ENCODE measurements around the gene NPEPPS.

Gene NPEPPS

DNA sequence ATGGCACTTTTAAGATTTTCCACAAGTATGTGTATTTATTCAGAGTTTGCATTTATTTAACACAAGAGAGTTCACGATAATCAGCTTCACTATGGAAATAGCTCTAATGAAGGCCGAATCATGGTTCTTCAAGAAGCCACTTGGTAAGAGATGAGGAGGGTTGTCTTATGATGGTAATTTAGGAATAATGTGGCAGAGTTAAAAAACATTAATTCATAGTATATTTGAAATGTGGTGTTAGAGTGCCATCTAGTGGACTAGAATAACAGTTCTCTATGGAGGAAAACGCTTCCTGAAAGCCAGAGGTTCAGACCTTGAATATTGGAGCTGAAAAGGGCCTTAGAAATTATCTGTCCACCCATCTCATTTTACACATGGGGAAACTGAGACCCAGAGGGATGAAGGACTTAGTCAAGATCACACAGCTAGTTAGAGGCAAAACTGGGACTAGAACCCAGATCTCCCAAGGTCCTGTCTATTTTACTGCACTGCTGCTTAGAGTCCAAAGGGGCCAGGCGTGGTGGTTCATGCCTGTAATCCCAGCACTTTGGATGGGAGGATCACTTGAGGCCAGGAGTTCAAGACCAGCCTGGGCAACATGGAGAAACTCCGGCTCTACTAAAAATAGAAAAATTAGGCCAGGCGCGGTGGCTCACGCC is 85.0 kb downstream of the NPEPPS start:
- no peaks in the 10 kb centered on the region for H3K27me3 ChIP-seq (ENCODE audit: insufficient read depth, low read depth, severe bottlenecking)
- peaks cover 87% of the 10 kb centered on the region for H3K36me3 ChIP-seq
- TF ChIP-seq, protein P1, sequence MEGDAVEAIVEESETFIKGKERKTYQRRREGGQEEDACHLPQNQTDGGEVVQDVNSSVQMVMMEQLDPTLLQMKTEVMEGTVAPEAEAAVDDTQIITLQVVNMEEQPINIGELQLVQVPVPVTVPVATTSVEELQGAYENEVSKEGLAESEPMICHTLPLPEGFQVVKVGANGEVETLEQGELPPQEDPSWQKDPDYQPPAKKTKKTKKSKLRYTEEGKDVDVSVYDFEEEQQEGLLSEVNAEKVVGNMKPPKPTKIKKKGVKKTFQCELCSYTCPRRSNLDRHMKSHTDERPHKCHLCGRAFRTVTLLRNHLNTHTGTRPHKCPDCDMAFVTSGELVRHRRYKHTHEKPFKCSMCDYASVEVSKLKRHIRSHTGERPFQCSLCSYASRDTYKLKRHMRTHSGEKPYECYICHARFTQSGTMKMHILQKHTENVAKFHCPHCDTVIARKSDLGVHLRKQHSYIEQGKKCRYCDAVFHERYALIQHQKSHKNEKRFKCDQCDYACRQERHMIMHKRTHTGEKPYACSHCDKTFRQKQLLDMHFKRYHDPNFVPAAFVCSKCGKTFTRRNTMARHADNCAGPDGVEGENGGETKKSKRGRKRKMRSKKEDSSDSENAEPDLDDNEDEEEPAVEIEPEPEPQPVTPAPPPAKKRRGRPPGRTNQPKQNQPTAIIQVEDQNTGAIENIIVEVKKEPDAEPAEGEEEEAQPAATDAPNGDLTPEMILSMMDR (IDR thresholded peaks at IDR 0.05; ENCODE audit: low read depth, low read length), result peak; percentile 38; the same call in 1 of the 2 replicates
- DNase-seq, result no peak
- no peak overlapping the region for H3K4me3 ChIP-seq (ENCODE audit: low read depth, low read length)
- H3K9me3 ChIP-seq (ENCODE audit: severe bottlenecking), result no peaks in the 10 kb centered on the region
- no peak overlapping the region for H3K27ac ChIP-seq

DNA sequence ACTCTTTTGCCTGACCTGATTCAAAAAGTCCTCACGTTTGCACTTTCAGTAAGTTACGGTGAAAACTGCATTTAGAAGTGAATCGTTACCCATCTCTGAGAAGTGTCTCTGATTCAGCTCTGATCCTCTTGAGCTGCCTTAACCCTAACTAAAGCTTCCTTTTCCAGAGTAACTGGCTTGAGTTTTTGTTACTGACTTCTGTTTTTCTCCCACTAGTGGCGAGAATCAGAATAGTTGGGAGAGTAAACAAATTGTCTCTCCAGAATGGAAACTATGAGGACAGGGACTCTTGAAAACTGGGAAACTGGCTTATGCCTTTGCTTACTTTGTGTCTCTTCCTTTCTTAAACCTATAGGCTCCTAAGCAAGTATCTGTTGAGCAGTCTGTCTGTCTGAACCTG is 87.5 kb downstream of the NPEPPS start:
- TF ChIP-seq, protein P1 (IDR thresholded peaks at IDR 0.05; ENCODE audit: low read depth, low read length), result no peak; the same call in 1 of the 2 replicates
- H3K4me3 ChIP-seq (ENCODE audit: low read depth, low read length), result no peak overlapping the region
- DNase-seq, result no peak
- H3K9me3 ChIP-seq (ENCODE audit: severe bottlenecking), result no peaks in the 10 kb centered on the region
- no peaks in the 10 kb centered on the region for H3K27me3 ChIP-seq (ENCODE audit: insufficient read depth, low read depth, severe bottlenecking)
- no peak overlapping the region for H3K27ac ChIP-seq
- peaks cover 82% of the 10 kb centered on the region for H3K36me3 ChIP-seq

DNA sequence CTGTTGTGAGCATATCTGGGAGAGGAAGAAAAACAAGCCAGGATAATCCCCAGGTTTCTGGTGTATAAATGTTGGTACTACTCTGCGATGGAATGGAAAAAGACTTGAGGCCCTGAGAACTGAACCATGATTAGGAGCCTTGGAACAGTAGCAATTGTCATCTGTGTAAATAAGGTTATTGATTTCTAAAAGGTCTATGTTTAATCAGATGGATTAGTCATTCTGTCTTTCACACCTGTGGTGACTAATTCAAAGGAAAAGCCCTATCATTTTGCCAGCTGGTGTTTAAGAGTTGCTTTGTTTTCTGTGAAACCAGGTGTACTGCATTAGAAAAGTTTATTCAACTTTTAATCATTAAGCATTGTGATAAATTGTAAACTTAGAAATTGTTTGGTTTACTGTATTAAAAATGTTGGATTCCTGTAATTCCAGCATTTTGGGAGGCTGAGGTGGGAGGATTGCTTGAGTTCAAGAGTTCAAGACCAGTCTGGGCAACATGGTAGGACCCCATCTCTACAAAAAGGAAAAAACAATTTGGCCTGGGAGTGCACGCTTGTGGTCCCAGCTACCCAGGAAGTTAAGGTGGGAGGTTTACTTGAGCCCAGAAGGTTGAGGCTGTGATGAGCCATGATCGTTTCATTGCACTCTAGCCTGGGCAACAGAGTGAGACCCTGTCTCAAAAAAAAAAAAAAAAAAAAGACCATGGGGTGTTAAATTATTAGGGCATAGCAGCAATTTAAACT is 89.8 kb downstream of the NPEPPS start:
- peaks cover 77% of the 10 kb centered on the region for H3K36me3 ChIP-seq
- no peaks in the 10 kb centered on the region for H3K27me3 ChIP-seq (ENCODE audit: insufficient read depth, low read depth, severe bottlenecking)
- H3K4me3 ChIP-seq (ENCODE audit: low read depth, low read length), result no peak overlapping the region
- no peaks in the 10 kb centered on the region for H3K9me3 ChIP-seq (ENCODE audit: severe bottlenecking)
- DNase-seq, result no peak
- H3K27ac ChIP-seq, result no peak overlapping the region
- TF ChIP-seq, protein P1 (IDR thresholded peaks at IDR 0.05; ENCODE audit: low read depth, low read length), result no peak

DNA sequence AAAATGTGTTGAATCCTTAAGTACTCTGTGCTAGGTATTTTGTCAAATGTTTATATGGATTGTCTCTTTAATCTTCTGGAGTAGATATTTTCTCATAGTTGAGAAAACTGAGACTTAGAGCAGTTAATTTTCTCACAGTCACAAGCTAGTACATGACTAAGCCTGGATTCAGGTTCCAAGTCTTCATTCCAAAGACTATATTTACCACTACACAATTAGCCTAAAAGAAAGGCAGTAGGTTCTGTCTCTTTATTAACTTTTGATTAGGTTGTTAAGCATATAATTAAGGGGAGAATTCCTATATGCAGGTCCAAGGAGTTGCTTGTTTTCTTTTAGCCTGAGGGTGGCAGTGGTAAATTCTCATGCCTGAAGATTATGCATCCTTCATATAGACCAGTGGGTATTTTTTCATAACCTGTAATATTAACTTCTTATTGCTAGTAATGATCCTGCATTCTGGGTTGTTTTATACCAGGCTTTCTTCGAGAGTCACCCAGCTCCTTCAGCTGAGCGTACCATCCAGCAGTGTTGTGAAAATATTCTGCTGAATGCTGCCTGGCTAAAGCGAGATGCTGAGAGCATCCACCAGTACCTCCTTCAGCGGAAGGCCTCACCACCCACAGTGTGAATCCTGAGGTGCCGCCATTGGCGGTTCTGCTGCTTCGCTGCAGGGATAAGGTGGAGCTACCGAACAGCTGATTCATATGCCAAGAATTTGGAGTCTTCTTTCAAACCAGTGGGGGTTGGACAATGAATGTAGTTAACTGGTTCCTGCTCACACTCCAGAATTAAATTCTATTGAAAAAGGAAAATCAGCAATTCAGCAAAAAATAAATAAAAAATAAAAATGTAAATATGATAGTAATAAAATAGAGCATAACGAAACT is 90.6 kb downstream of the NPEPPS start:
- no peaks in the 10 kb centered on the region for H3K9me3 ChIP-seq (ENCODE audit: severe bottlenecking)
- no peak overlapping the region for H3K27ac ChIP-seq
- no peaks in the 10 kb centered on the region for H3K27me3 ChIP-seq (ENCODE audit: insufficient read depth, low read depth, severe bottlenecking)
- H3K4me3 ChIP-seq (ENCODE audit: low read depth, low read length), result no peak overlapping the region
- no peak for DNase-seq
- TF ChIP-seq, protein P1 (IDR thresholded peaks at IDR 0.05; ENCODE audit: low read depth, low read length), result no peak
- H3K36me3 ChIP-seq, result peaks cover 70% of the 10 kb centered on the region

DNA sequence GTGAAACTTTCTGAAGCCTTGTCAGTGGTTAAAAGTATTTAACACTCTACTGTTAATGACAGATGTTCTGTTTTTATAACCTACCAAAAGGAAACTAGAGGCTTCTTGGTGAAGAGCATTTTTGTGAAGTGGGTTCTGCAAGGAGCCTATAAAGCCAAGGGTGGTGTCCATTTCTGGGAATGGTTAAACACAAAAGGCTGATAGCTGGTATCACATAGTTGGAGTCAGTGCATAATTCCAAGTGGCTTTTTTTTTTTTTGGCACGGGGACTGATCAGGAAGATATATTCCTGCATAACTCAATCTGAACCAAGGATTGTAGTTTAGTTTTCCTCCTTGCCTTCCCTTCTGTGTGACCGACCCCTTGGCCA is 91.3 kb downstream of the NPEPPS start:
- Histone ChIP-seq H3K27me3 (ENCODE audit: insufficient read depth, low read depth, severe bottlenecking) (no peaks in the 10 kb centered on the region), H3K9me3 (ENCODE audit: severe bottlenecking) (no peaks in the 10 kb centered on the region), H3K36me3 (peaks cover 66% of the 10 kb centered on the region), H3K27ac (no peak overlapping the region), H3K4me3 (ENCODE audit: low read depth, low read length) (no peak overlapping the region)
- TF ChIP-seq, protein P1 (IDR thresholded peaks at IDR 0.05; ENCODE audit: low read depth, low read length), result no peak
- DNase-seq, result no peak
